Urothelium cell line (cell line): ENCODE data around the gene APCDD1.

Experiments
- DNase-seq: peaks from one replicate; pipeline ENCODE4 v3.0.0; 2011; ENCODE audit warnings: low spot score, mixed read lengths
- FAIRE-seq: peaks from 2 replicates; lab custom pipeline; 2011; peaks lifted over from hg19 to GRCh38; lab: Jason Lieb, UNC

Gene APCDD1

GRCh38 chr18:10430677-10431076 lies 23.8 kb upstream of the APCDD1 start:
- FAIRE-seq (no peak), DNase-seq (no peak)

GRCh38 chr18:10431680-10432079 lies 22.8 kb upstream of the APCDD1 start:
- DNase-seq (no peak), FAIRE-seq (peak; percentile 30)

- DNase-seq (no peak), FAIRE-seq (no peak)
Observed at GRCh38 chr18:10432781-10433180, 21.7 kb upstream of the APCDD1 start.

DNA sequence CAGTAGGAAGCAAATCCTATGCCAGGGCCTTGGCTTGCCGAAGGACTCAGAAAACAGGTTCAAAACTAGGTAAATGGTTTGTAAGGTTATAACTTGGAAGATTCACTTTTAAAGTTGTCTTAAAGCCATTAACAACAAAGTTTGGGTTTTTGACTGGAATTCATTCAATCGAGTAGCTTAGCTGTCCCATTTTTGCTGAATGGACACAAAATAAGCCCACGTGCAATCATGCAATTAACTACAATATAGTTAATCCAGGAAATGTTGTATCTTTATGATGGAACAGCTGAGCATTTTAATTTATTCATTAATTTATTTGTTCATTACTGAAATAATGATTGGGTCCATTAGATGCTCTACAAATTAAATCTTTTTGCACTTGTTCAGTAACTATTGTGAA lies 18.3 kb upstream of the APCDD1 start:
- DNase-seq (no peak), FAIRE-seq (no peak)

GRCh38 chr18:10437837-10438236 lies 16.6 kb upstream of the APCDD1 start:
- DNase-seq = no peak
- no peak for FAIRE-seq

- FAIRE-seq = no peak
- no peak for DNase-seq
Observed at GRCh38 chr18:10439898-10440297, 14.5 kb upstream of the APCDD1 start.

DNA sequence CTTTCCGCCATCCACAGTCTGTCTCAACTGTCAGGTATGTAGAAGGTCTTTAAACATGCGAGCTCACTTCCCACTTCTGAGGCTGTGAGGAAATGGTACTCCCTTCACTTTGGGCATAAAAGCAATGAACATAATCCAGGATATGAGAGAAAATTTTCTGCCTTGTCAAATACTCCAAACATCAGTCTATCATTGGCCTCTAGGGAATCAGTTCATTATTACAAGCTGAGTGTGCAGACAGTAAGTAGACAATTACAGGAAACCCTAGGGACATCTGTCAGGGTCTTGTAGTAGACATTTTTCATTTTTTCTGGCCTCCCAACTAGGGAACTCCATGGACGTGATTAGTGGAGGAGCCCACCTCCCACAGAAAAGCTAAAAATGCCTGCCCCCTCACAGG lies 13.6 kb upstream of the APCDD1 start:
- FAIRE-seq (no peak), DNase-seq (no peak)

GRCh38 chr18:10441472-10441871 lies 13.0 kb upstream of the APCDD1 start:
- DNase-seq (no peak), FAIRE-seq (no peak)

DNA sequence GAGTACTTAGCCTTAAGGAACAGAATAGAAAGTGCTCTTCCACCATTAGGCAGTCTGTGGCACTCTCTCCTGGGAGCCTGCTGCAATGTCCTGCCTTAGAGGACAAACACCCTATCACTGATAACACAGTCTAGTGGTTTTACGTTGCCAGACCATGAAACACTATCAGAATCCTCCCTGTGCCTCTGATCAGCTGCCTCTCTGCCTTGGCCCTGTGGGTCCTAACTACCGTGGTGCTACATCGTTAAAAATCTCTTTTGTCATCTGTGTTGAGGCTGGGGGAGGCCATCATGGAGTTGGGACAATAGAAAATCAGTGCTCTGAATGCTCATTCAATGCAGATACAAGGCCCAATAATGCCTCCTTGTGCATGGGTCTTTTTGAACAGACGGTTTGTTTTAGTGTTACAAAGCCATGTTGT lies 11.9 kb upstream of the APCDD1 start:
- DNase-seq = no peak
- no peak for FAIRE-seq

DNA sequence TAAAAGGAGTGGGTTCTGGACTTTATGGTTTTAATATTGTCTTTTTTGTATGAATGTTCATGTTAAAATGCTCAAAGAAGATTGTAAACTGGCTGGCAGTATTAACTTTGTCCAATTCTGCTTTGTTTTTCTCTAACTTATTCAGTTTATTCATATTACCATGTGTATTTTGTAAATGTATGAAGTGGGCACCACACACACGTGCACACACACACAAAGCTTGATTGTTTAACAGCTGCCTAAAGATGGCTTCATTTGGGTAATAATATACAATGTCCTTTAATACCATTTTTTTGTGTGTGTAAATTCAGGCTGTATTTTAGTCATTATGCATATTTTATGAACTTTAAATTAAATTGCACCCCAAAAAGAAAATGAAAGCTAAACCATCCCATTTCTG lies 11.4 kb upstream of the APCDD1 start:
- FAIRE-seq = no peak
- DNase-seq = no peak

DNA sequence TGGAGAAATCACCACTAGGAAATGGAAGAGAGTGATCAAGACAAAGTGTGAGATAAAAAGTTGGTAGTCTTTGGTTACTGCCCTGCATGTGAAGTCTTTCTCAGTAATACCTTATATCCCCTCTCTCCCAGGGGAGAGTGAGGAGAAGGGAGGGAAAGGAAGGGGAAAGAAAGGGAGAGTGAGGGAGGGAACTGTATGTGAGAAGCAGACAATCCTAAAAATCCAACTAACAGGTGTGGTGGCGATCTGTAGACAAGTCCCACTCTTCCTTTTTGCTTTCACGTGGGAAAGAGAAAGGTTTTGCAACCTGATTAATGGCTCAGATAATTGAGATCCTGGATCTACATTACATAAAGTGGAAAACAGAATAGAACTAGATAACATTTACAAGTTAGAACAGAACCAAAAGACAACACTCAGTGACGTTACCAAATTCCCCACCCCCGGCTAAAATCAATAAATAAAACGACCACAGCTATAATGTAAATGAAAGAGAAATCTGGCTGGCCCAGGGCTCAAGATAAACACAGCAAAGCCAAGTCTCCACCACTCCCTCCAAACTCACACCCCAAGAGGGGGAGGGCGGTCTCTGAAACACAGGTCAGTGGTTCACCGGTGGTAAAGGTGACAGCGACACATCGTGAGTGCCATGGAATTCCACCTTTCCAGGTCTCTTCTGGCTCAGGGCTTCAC lies 10.0 kb upstream of the APCDD1 start:
- no peak for DNase-seq
- no peak for FAIRE-seq

GRCh38 chr18:10449396-10449795 lies 5.0 kb upstream of the APCDD1 start:
- DNase-seq (no peak), FAIRE-seq (no peak)

GRCh38 chr18:10450986-10451385 lies 3.4 kb upstream of the APCDD1 start:
- DNase-seq (no peak), FAIRE-seq (no peak)

GRCh38 chr18:10453261-10453805 lies 1.1 kb upstream of the APCDD1 start:
- FAIRE-seq = no peak
- no peak for DNase-seq

DNA sequence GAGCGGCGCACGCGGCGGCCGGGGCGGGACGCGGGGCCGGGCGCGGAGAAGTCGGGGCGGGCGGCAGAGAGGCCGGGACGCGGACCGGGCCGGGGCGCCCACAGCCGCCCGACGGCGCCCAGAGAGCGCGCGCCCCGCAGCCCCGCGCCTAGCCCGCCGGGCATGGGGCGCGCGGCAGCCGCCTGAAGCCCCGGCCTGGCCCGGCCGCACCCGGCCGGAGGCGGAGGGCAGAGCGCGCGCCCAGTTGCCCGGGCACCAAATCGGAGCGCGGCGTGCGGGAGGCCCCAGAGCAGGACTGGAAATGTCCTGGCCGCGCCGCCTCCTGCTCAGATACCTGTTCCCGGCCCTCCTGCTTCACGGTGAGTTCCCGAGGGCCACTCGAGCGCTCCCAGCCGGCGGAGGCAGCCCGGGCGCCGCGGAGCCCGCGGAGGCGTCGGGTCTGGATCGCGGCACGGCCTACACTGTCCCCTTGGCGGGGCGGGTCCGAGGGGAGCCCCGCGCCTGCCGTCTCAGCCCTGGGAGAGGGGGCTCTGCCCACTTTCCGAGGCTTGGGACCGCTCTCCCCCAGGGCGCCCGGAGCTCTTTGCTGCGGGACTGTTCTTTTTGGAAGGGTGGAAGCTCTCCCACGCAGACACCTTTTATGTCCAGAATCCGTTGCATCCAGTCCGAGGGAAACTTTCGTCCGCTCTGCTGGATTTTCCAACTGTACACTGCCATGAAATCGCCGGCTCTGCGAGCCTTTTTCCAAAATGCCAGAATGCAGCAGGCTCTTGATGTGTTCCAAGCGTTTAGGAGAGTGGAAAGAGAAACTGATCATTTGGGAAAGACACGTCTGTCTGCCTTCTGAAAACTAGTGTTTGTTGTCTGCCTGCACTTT lies 484 bp downstream of the APCDD1 start:
- FAIRE-seq = no peak
- no peak for DNase-seq

GRCh38 chr18:10455726-10456453 lies 1.5 kb downstream of the APCDD1 start:
- no peak for DNase-seq
- peak; percentile 23 for FAIRE-seq

GRCh38 chr18:10456718-10457117 lies 2.3 kb downstream of the APCDD1 start:
- DNase-seq (no peak), FAIRE-seq (no peak)

GRCh38 chr18:10457128-10457527 lies 2.7 kb downstream of the APCDD1 start:
- FAIRE-seq (no peak), DNase-seq (no peak)

- DNase-seq (no peak), FAIRE-seq (no peak)
Observed at GRCh38 chr18:10457767-10458166, 3.3 kb downstream of the APCDD1 start.

GRCh38 chr18:10458691-10459090 lies 4.3 kb downstream of the APCDD1 start:
- FAIRE-seq = no peak
- no peak for DNase-seq

GRCh38 chr18:10459587-10459986 lies 5.2 kb downstream of the APCDD1 start:
- FAIRE-seq = no peak
- DNase-seq = no peak
